ENCODE data around the gene PRKRIP1. TPM values are rescaled to one million over a fixed set of nuclear protein-coding genes. Genes with fewer than 3 reads are reported as not detected.

The PRKRIP1 gene
- total and polyA plus RNA-seq, 4 donors: 5.4 to 15.8 (median 7.1) TPM

GRCh38 chr7:102421706-102422240 is 25.6 kb downstream of the PRKRIP1 start:
- TF ChIP-seq CTCF (IDR thresholded peaks at IDR 0.05; ENCODE audit: low read depth, low read length, missing input control) (no peak), YY1 (IDR thresholded peaks at IDR 0.05) (no peak), JUND (IDR thresholded peaks at IDR 0.05) (no peak), RAD21 (IDR thresholded peaks at IDR 0.05) (no peak), MAX (IDR thresholded peaks at IDR 0.05) (no peak), FOXA1 (IDR thresholded peaks at IDR 0.05) (no peak), ATF3 (IDR thresholded peaks at IDR 0.05) (no peak), HNF4G (IDR thresholded peaks at IDR 0.05) (no peak), EGR1 (IDR thresholded peaks at IDR 0.05; ENCODE audit: low read depth in 2 of 2) (no peak), GABPA (IDR thresholded peaks at IDR 0.05 in 1 of 2, conservative IDR thresholded peaks at IDR 0.05 in 1 of 2) (no peak)
- H3K4me1 ChIP-seq (ENCODE audit: control insufficient read depth in 4 of 4, insufficient read depth in 4 of 4, low read length in 3 of 4): no peaks in the 10 kb centered on the region
- peaks cover 7 to 48% (median 15%) of the 10 kb centered on the region in 4 donors for H3K36me3 ChIP-seq (ENCODE audit: control insufficient read depth in 4 of 4, insufficient read depth in 3 of 4, low read depth in 1 of 4, low read length in 3 of 4)
- no peak for DNase-seq (ENCODE audit: low spot score)
- H3K9me3 ChIP-seq (ENCODE audit: control insufficient read depth in 4 of 4, low read length in 3 of 4): no peaks in the 10 kb centered on the region
- H3K4me3 ChIP-seq (ENCODE audit: low read depth in 1 of 3, low read length in 3 of 3): no peak overlapping the region
- no peaks in the 10 kb centered on the region for H3K27me3 ChIP-seq (ENCODE audit: control insufficient read depth in 4 of 4, insufficient read depth in 4 of 4, low read length in 3 of 4)
- no peak overlapping the region for H3K9ac ChIP-seq (ENCODE audit: low read depth in 1 of 2, low read length in 2 of 2)
- 95% methylated on average over 10 of the region's 10 CpGs for WGBS
- no peak overlapping the region for H3K27ac ChIP-seq (ENCODE audit: low read depth in 1 of 2, low read length in 2 of 2)

GRCh38 chr7:102424129-102424551 is 28.0 kb downstream of the PRKRIP1 start:
- H3K36me3 ChIP-seq (ENCODE audit: control insufficient read depth in 4 of 4, insufficient read depth in 3 of 4, low read depth in 1 of 4, low read length in 3 of 4): peaks cover 2 to 42% (median 12%) of the 10 kb centered on the region in 4 donors
- WGBS: 83% methylated on average over 12 of the region's 12 CpGs
- no peaks in the 10 kb centered on the region for H3K27me3 ChIP-seq (ENCODE audit: control insufficient read depth in 4 of 4, insufficient read depth in 4 of 4, low read length in 3 of 4)
- DNase-seq (ENCODE audit: low spot score): no peak
- no peaks in the 10 kb centered on the region for H3K9me3 ChIP-seq (ENCODE audit: control insufficient read depth in 4 of 4, low read length in 3 of 4)
- TF ChIP-seq JUND (IDR thresholded peaks at IDR 0.05): no peak
- TF ChIP-seq RAD21 (IDR thresholded peaks at IDR 0.05): no peak
- no peak for TF ChIP-seq GABPA (IDR thresholded peaks at IDR 0.05 in 1 of 2, conservative IDR thresholded peaks at IDR 0.05 in 1 of 2)
- no peak for TF ChIP-seq EGR1 (IDR thresholded peaks at IDR 0.05; ENCODE audit: low read depth in 2 of 2)
- no peak for TF ChIP-seq FOXA2 (IDR thresholded peaks at IDR 0.05)
- TF ChIP-seq REST (IDR thresholded peaks at IDR 0.05): no peak
- H3K4me3 ChIP-seq (ENCODE audit: low read depth in 1 of 3, low read length in 3 of 3): no peak overlapping the region
- H3K4me1 ChIP-seq (ENCODE audit: control insufficient read depth in 4 of 4, insufficient read depth in 4 of 4, low read length in 3 of 4): no peaks in the 10 kb centered on the region
- no peak overlapping the region for H3K27ac ChIP-seq (ENCODE audit: low read depth in 1 of 2, low read length in 2 of 2)
- no peak overlapping the region for H3K9ac ChIP-seq (ENCODE audit: low read depth in 1 of 2, low read length in 2 of 2)

All from liver (tissue), 9 donors.